ENCODE measurements around the gene OSGEPL1.
"Not testable (repeated sequence)": the region's sequence is repeated elsewhere in the genome, so short reads cannot be mapped to it uniquely, and the experiment has no call there.

Gene OSGEPL1

GRCh38 chr2:189770590-189771322 is 8.2 kb upstream of the OSGEPL1 start:
- no peak overlapping the region for H3K4me3 ChIP-seq (ENCODE audit: low read length)
- TF ChIP-seq ZNF274 (IDR thresholded peaks at IDR 0.05; ENCODE audit: low read depth, low read length), result no peak

GRCh38 chr2:189763908-189764661 is 1.5 kb upstream of the OSGEPL1 start:
- TF ChIP-seq ZNF274 (IDR thresholded peaks at IDR 0.05; ENCODE audit: low read depth, low read length), result no peak
- H3K4me3 ChIP-seq (ENCODE audit: low read length), result peak overlapping the region; percentile 98; the same call in 1 of the 2 replicates

- TF ChIP-seq ZNF274 (IDR thresholded peaks at IDR 0.05; ENCODE audit: low read depth, low read length), result no peak
- H3K4me3 ChIP-seq (ENCODE audit: low read length), result peak overlapping the region; percentile 98
Measured at GRCh38 chr2:189762229-189762550, 402 bp downstream of the OSGEPL1 start.

- not testable (repeated sequence) for H3K4me3 ChIP-seq (ENCODE audit: low read length)
Measured at GRCh38 chr2:189760154-189760553, 2.4 kb downstream of the OSGEPL1 start.

- no peak overlapping the region for H3K4me3 ChIP-seq (ENCODE audit: low read length)
Measured at GRCh38 chr2:189756311-189756952, 6.2 kb downstream of the OSGEPL1 start.

GRCh38 chr2:189751080-189751658 is 11.4 kb downstream of the OSGEPL1 start:
- no peak overlapping the region for H3K4me3 ChIP-seq (ENCODE audit: low read length)
- TF ChIP-seq ZNF274 (IDR thresholded peaks at IDR 0.05; ENCODE audit: low read depth, low read length), result no peak

More at GRCh38 chr2:189756311-189756952, 6.2 kb downstream of the OSGEPL1 start:
- TF ChIP-seq ZNF274 (IDR thresholded peaks at IDR 0.05; ENCODE audit: low read depth, low read length), result no peak

GRCh38 chr2:189729430-189729829 is 33.2 kb downstream of the OSGEPL1 start:
- TF ChIP-seq ZNF274 (IDR thresholded peaks at IDR 0.05; ENCODE audit: low read depth, low read length), result no peak
- H3K4me3 ChIP-seq (ENCODE audit: low read length), result no peak overlapping the region

DNA sequence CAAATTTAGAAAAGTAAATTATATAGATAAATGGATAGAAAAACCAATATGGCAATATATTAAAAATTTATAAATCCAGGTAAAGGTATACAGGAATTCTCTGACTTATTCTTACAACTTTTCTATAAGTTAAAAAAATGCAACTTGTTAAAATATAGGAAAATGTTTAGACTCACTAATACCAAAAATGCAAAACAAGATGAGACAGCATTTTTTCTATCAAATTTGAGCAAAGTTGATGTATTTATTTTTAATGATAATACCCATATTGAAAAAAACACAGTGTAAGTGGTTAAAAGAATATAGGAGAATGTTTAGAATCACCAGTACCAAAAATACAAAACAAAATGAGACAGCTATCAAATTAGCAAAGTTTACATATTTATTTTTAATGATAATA is 35.7 kb downstream of the OSGEPL1 start:
- TF ChIP-seq ZNF274 (IDR thresholded peaks at IDR 0.05; ENCODE audit: low read depth, low read length), result no peak

DNA sequence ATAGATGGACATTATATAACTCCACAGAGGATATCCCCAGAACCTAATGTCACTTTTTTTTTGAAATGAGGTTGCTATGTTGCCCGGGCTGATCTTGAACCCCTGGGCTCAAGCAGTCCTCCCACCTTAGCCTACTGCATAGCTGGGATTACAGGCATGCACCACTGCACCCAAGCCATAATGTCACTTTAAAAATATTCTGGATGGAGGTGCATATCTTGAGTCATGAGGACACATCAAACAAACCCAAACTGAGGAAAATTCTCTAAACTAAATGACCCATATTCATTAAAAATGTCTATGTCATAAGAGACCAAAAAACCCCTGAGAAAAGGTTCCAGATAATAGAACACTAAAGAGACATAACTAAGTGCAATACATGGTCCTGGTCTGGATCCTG is 36.3 kb downstream of the OSGEPL1 start:
- no peak for TF ChIP-seq ZNF274 (IDR thresholded peaks at IDR 0.05; ENCODE audit: low read depth, low read length)
- no peak overlapping the region for H3K4me3 ChIP-seq (ENCODE audit: low read length)

More for the DNA sequence above, 35.7 kb downstream of the OSGEPL1 start:
- H3K4me3 ChIP-seq (ENCODE audit: low read length), result no peak overlapping the region

DNA sequence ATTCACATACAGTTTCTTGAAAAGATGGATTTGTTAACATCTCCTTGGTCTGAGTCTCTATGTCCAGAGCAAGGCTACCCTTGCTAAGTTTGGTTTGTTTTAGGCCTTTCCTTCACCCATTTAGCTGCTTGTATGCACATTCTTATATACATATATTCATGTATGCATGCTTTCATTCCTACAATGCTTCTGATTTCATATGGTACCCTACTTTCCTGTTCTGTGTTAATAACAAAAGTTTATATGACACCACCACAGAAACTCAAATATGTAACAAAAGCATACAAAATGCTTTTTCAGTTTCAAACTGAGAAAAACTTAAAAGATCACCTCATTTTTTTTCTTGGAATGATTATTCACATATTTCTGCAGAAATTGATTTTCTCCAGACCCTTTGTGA is 39.4 kb downstream of the OSGEPL1 start:
- H3K4me3 ChIP-seq (ENCODE audit: low read length), result no peak overlapping the region
- TF ChIP-seq ZNF274 (IDR thresholded peaks at IDR 0.05; ENCODE audit: low read depth, low read length), result no peak

- H3K4me3 ChIP-seq (ENCODE audit: low read length), result no peak overlapping the region
- TF ChIP-seq ZNF274 (IDR thresholded peaks at IDR 0.05; ENCODE audit: low read depth, low read length), result no peak
Measured at GRCh38 chr2:189719571-189719970, 43.0 kb downstream of the OSGEPL1 start.

GRCh38 chr2:189717593-189717992 is 45.0 kb downstream of the OSGEPL1 start:
- not testable (repeated sequence) for H3K4me3 ChIP-seq (ENCODE audit: low read length)

GRCh38 chr2:189709501-189710221 is 52.9 kb downstream of the OSGEPL1 start:
- H3K4me3 ChIP-seq (ENCODE audit: low read length), result no peak overlapping the region
- no peak for TF ChIP-seq ZNF274 (IDR thresholded peaks at IDR 0.05; ENCODE audit: low read depth, low read length)

DNA sequence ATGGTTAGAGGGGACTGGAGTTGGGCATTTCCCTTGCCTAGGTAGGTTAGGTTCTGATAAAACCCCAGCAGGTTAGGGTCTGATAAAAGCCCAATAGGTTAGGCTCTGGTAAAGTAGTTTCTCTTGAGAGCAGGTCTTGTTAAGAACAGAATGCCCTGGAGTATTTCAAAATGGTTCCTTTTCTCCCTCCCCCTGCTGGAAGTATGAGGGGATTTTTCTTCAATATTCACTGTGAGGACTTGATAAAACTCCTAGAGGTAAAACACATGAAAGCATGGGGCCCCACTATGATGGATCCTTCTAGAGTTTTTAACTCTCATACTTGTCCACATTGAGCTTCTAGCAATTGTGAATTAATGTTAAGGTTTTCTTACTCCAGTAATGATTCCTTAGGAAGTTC is 60.5 kb downstream of the OSGEPL1 start:
- no peak for TF ChIP-seq ZNF274 (IDR thresholded peaks at IDR 0.05; ENCODE audit: low read depth, low read length)
- H3K4me3 ChIP-seq (ENCODE audit: low read length), result no peak overlapping the region

Measured in GM08714 (cell line).